CD4-positive, alpha-beta T cell (primary cell): ENCODE results near the gene TEX29. TPM values are rescaled to one million over a fixed set of nuclear protein-coding genes. Genes with fewer than 3 reads are reported as not detected.

Experiments
- ATAC-seq: fragments of 200-7000 bp; cut with Tn5 transposase; one replicate; pipeline ENCODE4 v1.10.0; 2022; ENCODE audit warnings: mild to moderate bottlenecking; ENCODE audit not compliant: poor library complexity
- CTCF ChIA-PET: fragments of 350-600 bp; sonication (Branson Sonifier 250); formaldehyde crosslinking; loops from one replicate; lab custom pipeline; 2021; ENCODE audit warnings: antibody characterized with exemption, inconsistent platforms; lab: Charles Lee
- POLR2A ChIA-PET: fragments of 350-600 bp; sonication (Branson Sonifier 250); formaldehyde crosslinking; loops from one replicate; lab custom pipeline; 2021; ENCODE audit warnings: antibody characterized with exemption, inconsistent platforms; lab: Charles Lee
- DNase-seq, 14 experiments: peaks; one replicate each; pipeline ENCODE4 v3.0.0-alpha.2; 2013 to 2020; ENCODE audit warnings: mixed read lengths in 2 of 14
- H3K27ac ChIP-seq, 2 donors: one replicate each; pipeline versions ENCODE4 v1.5.1 to v1.7.0; 2013; ENCODE audit warnings: low read length in 2 of 2, low read depth in 1 of 2, mild to moderate bottlenecking in 1 of 2
- H3K27me3 ChIP-seq, 2 experiments: 1 replicate in 1 of 2; 2 replicates in 1 of 2; pipeline versions ENCODE4 v1.6.1 to v1.7.0; 2013; ENCODE audit warnings: low read length in 2 of 2, control low read depth in 1 of 2, mild to moderate bottlenecking in 1 of 2, moderate library complexity in 1 of 2; ENCODE audit not compliant: insufficient read depth in 2 of 2, control insufficient read depth in 1 of 2
- H3K36me3 ChIP-seq: one replicate; pipeline ENCODE4 v1.6.1; 2013; ENCODE audit warnings: low read length, control low read depth; ENCODE audit not compliant: insufficient read depth
- H3K4me1 ChIP-seq: one replicate; pipeline ENCODE4 v1.6.1; 2013; ENCODE audit warnings: low read length, control low read depth; ENCODE audit not compliant: insufficient read depth
- H3K4me3 ChIP-seq: one replicate; pipeline ENCODE4 v1.5.1; 2013; ENCODE audit warnings: mild to moderate bottlenecking, low read length, moderate library complexity
- H3K9me3 ChIP-seq, 2 experiments: 1 replicate in 1 of 2; 2 replicates in 1 of 2; pipeline versions ENCODE4 v1.6.1 to v1.7.0; 2013; ENCODE audit warnings: low read length in 2 of 2, mild to moderate bottlenecking in 2 of 2, control low read depth in 1 of 2, moderate library complexity in 1 of 2; ENCODE audit not compliant: control insufficient read depth in 1 of 2, insufficient read depth in 1 of 2
- H3K27ac Mint-ChIP-seq: one replicate; pipeline ENCODE4 v1.8.0; 2020; ENCODE audit warnings: mixed read lengths
- H3K27me3 Mint-ChIP-seq: one replicate; pipeline ENCODE4 v1.8.0; 2021; ENCODE audit warnings: mixed read lengths
- H3K36me3 Mint-ChIP-seq: one replicate; pipeline ENCODE4 v1.8.0; 2021; ENCODE audit warnings: low read depth, mixed read lengths
- H3K4me1 Mint-ChIP-seq: one replicate; pipeline ENCODE4 v1.8.0; 2021; ENCODE audit warnings: low read depth, mixed read lengths
- H3K4me3 Mint-ChIP-seq: one replicate; pipeline ENCODE4 v1.8.0; 2020; ENCODE audit warnings: mild to moderate bottlenecking, mixed read lengths
- H3K9me3 Mint-ChIP-seq: one replicate; pipeline ENCODE4 v1.8.0; 2020; ENCODE audit warnings: mixed read lengths
- intact Hi-C, 2 experiments: fragments of 100-400 bp; cut with DNase I in 1 of 2; cut with micrococcal nuclease in 1 of 2; formaldehyde crosslinking; loops; one replicate each; pipeline versions ENCODE4 v1.15.1 to v1.9.0; 2023 to 2025; cut with DNase I, micrococcal nuclease
- total RNA-seq, 174 experiments: library from RNA in 2 of 174; stranded (reverse) in 2 of 174; gene quantifications; one replicate each; pipeline ENCODE4 v1.2.3 and lab custom pipeline; 2021 to 2026
- TF ChIP-seq, protein P1 (sequence below): fragments of 200-600 bp; IDR thresholded peaks from one replicate; pipeline ENCODE4 v1.8.0; 2022; ENCODE audit warnings: antibody characterized with exemption, mild to moderate bottlenecking

The TEX29 gene
- total RNA-seq, 2 experiments from 2014 or later = 0.52 to 1.0 TPM

DNA sequence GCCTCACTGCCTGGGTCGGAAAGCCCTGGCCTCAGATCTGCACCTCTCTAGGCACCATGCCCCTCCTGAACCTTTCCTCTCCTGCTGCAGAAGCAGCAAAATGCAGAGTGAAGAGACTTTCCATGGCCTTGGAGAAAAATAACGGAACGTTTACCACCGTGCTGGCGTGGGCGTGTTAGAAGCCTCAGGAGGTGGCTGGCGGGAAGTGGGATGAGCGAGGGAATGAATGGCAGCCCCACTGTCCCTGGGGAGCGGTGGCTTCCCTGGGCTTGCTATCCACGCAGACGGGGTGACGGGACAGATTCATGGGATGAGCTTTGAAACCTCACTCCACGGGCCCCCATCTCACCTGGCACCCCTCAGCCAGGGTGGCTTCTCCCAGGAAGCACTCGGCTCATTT, 4.3 kb downstream of the TEX29 start:
- H3K4me3 ChIP-seq = no peak overlapping the region
- H3K27ac ChIP-seq = no peak overlapping the region
- Mint-ChIP-seq H3K4me1 (peaks cover 7% of the 10 kb centered on the region), H3K27me3 (no peaks in the 10 kb centered on the region), H3K9me3 (no peaks in the 10 kb centered on the region), H3K27ac (no peak overlapping the region), H3K4me3 (no peak overlapping the region), H3K36me3 (no peaks in the 10 kb centered on the region)
- POLR2A ChIA-PET = no interaction called here
- CTCF ChIA-PET = no interaction called here
- TF ChIP-seq, protein P1, sequence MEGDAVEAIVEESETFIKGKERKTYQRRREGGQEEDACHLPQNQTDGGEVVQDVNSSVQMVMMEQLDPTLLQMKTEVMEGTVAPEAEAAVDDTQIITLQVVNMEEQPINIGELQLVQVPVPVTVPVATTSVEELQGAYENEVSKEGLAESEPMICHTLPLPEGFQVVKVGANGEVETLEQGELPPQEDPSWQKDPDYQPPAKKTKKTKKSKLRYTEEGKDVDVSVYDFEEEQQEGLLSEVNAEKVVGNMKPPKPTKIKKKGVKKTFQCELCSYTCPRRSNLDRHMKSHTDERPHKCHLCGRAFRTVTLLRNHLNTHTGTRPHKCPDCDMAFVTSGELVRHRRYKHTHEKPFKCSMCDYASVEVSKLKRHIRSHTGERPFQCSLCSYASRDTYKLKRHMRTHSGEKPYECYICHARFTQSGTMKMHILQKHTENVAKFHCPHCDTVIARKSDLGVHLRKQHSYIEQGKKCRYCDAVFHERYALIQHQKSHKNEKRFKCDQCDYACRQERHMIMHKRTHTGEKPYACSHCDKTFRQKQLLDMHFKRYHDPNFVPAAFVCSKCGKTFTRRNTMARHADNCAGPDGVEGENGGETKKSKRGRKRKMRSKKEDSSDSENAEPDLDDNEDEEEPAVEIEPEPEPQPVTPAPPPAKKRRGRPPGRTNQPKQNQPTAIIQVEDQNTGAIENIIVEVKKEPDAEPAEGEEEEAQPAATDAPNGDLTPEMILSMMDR = no peak
- H3K4me1 ChIP-seq = no peaks in the 10 kb centered on the region
- peaks cover 0 to 8% of the 10 kb centered on the region in 2 experiments for H3K9me3 ChIP-seq
- H3K27me3 ChIP-seq = no peaks in the 10 kb centered on the region
- intact Hi-C loops = no loop called here
- no peaks in the 10 kb centered on the region for H3K36me3 ChIP-seq
- ATAC-seq (no peak), DNase-seq (no peak)

DNA sequence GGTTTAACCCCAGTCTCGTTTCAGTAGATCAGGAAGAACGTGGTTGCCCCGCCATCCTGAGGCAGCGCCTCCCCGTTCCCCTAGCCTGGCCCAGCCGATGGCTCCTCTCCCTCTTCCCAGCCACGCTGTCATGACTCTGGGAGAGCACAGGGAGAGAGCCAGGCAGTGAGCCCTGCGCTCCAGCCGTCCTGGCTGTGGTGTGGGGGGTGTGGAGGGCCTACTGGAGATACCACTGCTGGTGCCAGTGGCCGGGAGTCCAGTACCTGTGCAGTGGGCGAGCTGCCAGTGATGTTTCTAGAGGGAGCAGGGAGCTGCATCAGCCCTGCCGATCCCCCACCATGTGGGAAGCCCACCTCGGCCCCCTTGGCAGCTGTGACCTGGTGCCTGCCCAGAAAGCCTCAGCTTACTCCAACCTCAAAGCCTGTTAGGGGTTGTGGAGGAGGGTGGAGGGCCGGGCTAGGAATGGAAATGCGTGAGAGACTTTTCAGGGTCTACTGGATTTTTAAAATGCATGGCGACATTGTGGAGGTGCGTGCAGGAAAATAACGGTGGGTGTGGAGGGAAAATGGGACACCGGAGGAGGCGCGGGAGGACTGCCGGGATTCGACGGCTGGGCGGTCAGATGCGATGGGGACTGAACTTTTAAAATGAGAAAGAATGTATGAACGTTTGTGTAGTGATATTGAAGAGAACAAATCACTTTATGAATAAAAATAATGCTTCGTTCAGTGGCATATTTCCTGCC, 4.9 kb downstream of the TEX29 start:
- DNase-seq = no peak
- POLR2A ChIA-PET = no interaction called here
- Mint-ChIP-seq H3K27ac (no peak overlapping the region), H3K9me3 (no peaks in the 10 kb centered on the region), H3K27me3 (no peaks in the 10 kb centered on the region), H3K4me1 (peaks cover 7% of the 10 kb centered on the region), H3K36me3 (no peaks in the 10 kb centered on the region), H3K4me3 (no peak overlapping the region)
- Histone ChIP-seq H3K27ac (no peak overlapping the region), H3K4me3 (no peak overlapping the region), H3K27me3 (no peaks in the 10 kb centered on the region), H3K9me3 (peaks cover 0 to 3% of the 10 kb centered on the region in 2 experiments), H3K4me1 (no peaks in the 10 kb centered on the region), H3K36me3 (no peaks in the 10 kb centered on the region)
- TF ChIP-seq, protein P1 = no peak
- intact Hi-C loops = no loop called here
- no peak for ATAC-seq
- CTCF ChIA-PET = no interaction called here

DNA sequence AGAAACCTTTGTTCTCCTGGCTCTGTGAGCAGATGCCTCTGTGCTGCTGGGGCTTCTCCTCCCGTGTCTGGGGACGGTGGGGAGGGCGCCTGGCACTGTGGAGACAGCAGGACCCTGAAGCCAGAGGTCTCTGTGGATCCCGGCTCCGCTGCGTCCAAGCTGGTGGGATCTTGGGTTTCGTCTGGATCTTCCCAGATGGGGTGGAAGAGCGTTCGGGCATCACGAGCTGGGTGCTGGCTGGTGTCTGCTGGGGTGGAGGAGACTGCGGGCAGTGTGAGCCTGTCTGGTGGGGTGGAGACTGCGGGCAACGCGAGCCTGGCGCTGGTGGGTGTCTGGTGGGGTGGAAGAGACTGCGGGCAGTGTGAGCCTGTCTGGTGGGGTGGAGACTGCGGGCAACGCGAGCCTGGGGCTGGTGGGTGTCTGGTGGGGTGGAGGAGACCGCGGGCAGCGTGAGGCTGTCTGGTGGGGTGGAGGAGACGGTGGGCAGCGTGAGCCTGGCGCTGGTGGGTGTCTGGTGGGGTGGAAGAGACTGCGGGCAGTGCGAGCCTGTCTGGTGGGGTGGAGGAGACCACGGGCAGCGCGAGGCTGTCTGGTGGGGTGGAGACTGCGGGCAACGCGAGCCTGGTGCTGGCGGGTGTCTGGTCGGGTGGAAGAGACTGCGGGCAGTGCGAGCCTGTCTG, 5.6 kb downstream of the TEX29 start:
- DNase-seq = no peak
- no peak for ATAC-seq
- Mint-ChIP-seq H3K27me3 (no peaks in the 10 kb centered on the region), H3K36me3 (no peaks in the 10 kb centered on the region), H3K4me1 (peaks cover 7% of the 10 kb centered on the region), H3K27ac (no peak overlapping the region), H3K4me3 (no peak overlapping the region), H3K9me3 (no peaks in the 10 kb centered on the region)
- TF ChIP-seq, protein P1 = no peak
- no peaks in the 10 kb centered on the region for H3K4me1 ChIP-seq
- POLR2A ChIA-PET = no interaction called here
- no peak overlapping the region for H3K4me3 ChIP-seq
- no peaks in the 10 kb centered on the region for H3K9me3 ChIP-seq
- no peaks in the 10 kb centered on the region for H3K36me3 ChIP-seq
- intact Hi-C loops = no loop called here
- H3K27ac ChIP-seq = no peak overlapping the region
- CTCF ChIA-PET = no interaction called here
- no peaks in the 10 kb centered on the region for H3K27me3 ChIP-seq
